ENCODE data around the gene CCL14.

The CCL14 gene

DNA sequence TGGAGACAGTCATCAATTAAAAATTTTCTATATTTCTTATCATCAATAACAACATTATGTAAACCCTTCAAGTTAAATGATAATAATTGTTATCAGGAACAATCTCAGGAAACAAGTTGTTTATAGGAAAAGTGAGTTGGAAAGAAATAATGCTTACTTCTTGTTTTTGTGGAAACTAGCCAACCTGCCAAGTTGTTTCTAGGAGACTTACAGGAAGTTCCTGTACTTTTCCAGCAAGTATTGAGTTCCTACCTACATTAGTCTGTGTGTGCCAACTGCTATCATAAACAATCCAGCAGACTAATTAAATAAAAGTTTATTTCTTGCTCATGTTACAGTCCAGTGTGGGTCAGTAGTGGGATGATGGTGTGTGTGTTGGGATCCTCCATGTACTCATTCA lies 1.6 kb upstream of the CCL14 start:
- H3K36me3 ChIP-seq (ENCODE audit: control insufficient read depth, insufficient read depth, low read length) = no peaks in the 10 kb centered on the region
- H3K27ac ChIP-seq (ENCODE audit: low read depth, low read length) = no peak overlapping the region
- no peak overlapping the region for H3K4me3 ChIP-seq (ENCODE audit: low read depth, low read length)
- no peak overlapping the region for H3K9ac ChIP-seq (ENCODE audit: low read depth, low read length)
- H3K9me3 ChIP-seq (ENCODE audit: control insufficient read depth, insufficient read depth, low read length) = no peaks in the 10 kb centered on the region; the same call in 1 of the 2 replicates
- H3K4me1 ChIP-seq (ENCODE audit: control insufficient read depth, insufficient read depth, low read length) = no peaks in the 10 kb centered on the region
- no peaks in the 10 kb centered on the region for H3K27me3 ChIP-seq (ENCODE audit: control insufficient read depth, insufficient read depth, low read length)

DNA sequence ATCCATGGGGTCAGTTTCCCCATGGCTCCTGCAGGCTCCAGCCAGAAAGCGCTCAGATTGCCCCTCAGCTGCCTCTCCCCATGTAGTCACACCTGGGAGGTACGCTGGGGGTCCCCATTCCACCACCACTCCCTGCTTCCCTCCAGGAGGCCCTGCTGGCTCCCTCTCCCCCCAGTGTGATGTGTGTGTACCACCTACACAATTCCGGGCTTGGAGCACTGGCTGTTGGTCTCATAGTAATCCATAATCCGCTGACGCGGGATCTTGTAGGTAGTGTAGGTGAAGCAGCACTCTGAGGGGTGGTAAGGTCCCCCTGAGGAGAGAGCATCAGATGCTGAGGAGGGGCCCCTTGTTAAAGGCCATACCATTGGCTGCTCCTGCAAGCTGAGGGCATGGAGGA lies 2.4 kb downstream of the CCL14 start:
- Histone ChIP-seq H3K36me3 (ENCODE audit: control insufficient read depth, insufficient read depth, low read length) (no peaks in the 10 kb centered on the region), H3K9ac (ENCODE audit: low read depth, low read length) (no peak overlapping the region), H3K9me3 (ENCODE audit: control insufficient read depth, insufficient read depth, low read length) (no peaks in the 10 kb centered on the region), H3K27ac (ENCODE audit: low read depth, low read length) (no peak overlapping the region), H3K4me3 (ENCODE audit: low read depth, low read length) (no peak overlapping the region), H3K4me1 (ENCODE audit: control insufficient read depth, insufficient read depth, low read length) (no peaks in the 10 kb centered on the region), H3K27me3 (ENCODE audit: control insufficient read depth, insufficient read depth, low read length) (no peaks in the 10 kb centered on the region)

DNA sequence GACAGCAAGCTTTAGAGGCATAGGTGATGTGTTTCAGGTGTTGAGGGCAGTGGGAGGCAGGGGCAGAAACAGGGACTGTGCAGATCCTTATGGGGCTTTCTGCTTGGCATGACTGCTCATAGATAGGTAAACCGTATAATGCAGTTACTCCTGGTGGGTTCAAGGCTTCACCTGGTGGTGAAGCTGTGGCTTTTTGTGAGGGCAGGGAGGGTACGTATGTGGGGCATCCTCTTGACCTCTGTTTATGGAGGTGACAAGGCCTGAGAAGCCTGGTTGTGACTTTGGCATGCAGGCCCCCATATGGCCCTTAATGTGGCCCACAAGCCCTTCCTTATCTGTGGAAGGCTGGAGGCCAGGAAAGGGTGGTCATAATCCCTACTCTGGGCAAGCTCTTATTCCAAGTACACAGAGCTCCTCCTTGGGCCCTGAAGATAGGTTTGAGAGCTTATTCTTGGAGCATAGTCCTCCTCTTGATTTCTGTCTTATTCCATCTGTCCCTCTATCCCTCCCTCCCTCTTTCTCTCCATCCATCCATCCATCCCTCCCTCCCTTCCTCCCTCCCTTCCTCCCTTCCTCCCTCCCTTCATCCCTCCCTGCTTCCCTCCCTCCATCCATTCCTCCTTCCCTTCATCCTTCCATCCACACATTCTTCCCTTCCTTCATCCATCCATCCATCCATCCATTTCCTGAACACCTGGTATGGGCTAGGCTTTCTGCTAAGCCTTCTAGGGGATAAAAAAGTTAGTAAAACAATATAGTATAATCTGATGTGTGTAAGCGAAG lies 3.9 kb downstream of the CCL14 start:
- no peak overlapping the region for H3K27ac ChIP-seq (ENCODE audit: low read depth, low read length)
- no peak overlapping the region for H3K9ac ChIP-seq (ENCODE audit: low read depth, low read length)
- H3K4me1 ChIP-seq (ENCODE audit: control insufficient read depth, insufficient read depth, low read length) = no peaks in the 10 kb centered on the region
- no peaks in the 10 kb centered on the region for H3K9me3 ChIP-seq (ENCODE audit: control insufficient read depth, insufficient read depth, low read length)
- H3K4me3 ChIP-seq (ENCODE audit: low read depth, low read length) = no peak overlapping the region
- no peaks in the 10 kb centered on the region for H3K27me3 ChIP-seq (ENCODE audit: control insufficient read depth, insufficient read depth, low read length)
- H3K36me3 ChIP-seq (ENCODE audit: control insufficient read depth, insufficient read depth, low read length) = no peaks in the 10 kb centered on the region

DNA sequence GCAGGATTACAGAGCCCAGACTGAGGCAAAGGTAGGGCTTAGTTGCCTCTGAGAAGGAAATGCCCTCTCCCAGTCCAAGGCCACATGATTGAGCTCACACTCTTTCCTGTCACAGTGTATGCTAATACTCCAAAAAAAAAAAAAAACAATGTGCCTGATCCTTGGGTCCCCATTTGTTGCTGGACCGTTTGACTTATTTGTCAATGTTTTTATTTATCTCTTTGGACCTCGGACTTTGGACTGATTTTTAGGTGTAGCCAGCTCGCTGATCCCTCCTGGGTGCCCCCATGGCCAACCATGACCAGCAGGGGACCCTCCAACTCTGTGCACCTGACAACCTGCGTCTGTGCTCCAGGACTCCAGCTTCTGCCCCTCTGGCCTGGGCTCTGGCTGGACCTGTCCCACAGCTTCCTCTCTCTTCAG lies 4.6 kb downstream of the CCL14 start:
- H3K9me3 ChIP-seq (ENCODE audit: control insufficient read depth, insufficient read depth, low read length) = no peaks in the 10 kb centered on the region
- H3K9ac ChIP-seq (ENCODE audit: low read depth, low read length) = no peak overlapping the region
- no peak overlapping the region for H3K27ac ChIP-seq (ENCODE audit: low read depth, low read length)
- no peaks in the 10 kb centered on the region for H3K27me3 ChIP-seq (ENCODE audit: control insufficient read depth, insufficient read depth, low read length)
- no peak overlapping the region for H3K4me3 ChIP-seq (ENCODE audit: low read depth, low read length)
- H3K4me1 ChIP-seq (ENCODE audit: control insufficient read depth, insufficient read depth, low read length) = no peaks in the 10 kb centered on the region
- no peaks in the 10 kb centered on the region for H3K36me3 ChIP-seq (ENCODE audit: control insufficient read depth, insufficient read depth, low read length)

DNA sequence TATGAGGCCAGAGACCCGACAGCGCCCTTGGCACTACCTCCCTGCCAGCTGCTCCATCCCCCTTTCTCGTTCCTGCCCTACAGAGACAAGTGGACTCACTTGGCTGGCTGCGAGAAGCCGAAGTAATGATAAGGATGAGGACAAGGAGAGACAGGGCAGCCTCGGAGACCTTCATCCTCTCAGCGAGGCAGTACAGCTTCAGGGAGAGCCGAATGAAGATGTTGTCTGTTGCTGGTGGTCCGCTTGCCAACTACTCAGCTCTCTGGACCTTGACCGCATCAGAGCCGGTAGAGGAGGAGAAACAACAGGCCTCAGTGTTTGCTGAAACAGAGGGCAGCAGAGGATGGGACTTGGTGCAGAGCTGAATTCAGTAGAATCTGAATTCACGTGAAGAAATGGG lies 5.3 kb downstream of the CCL14 start, which contains the start of gene CCL16:
Gene CCL16 (minus strand): TSS at position 252 of the 400 bp plus-strand sequence. CDS start 77 bp downstream, at position 175.
- H3K27me3 ChIP-seq (ENCODE audit: control insufficient read depth, insufficient read depth, low read length) = no peaks in the 10 kb centered on the region
- no peaks in the 10 kb centered on the region for H3K36me3 ChIP-seq (ENCODE audit: control insufficient read depth, insufficient read depth, low read length)
- H3K9me3 ChIP-seq (ENCODE audit: control insufficient read depth, insufficient read depth, low read length) = no peaks in the 10 kb centered on the region
- no peaks in the 10 kb centered on the region for H3K4me1 ChIP-seq (ENCODE audit: control insufficient read depth, insufficient read depth, low read length)
- no peak within 1 kb of the TSS for H3K27ac ChIP-seq (ENCODE audit: low read depth, low read length)
- no peak within 1 kb of the TSS for H3K4me3 ChIP-seq (ENCODE audit: low read depth, low read length)
- H3K9ac ChIP-seq (ENCODE audit: low read depth, low read length) = no peak within 1 kb of the TSS

DNA sequence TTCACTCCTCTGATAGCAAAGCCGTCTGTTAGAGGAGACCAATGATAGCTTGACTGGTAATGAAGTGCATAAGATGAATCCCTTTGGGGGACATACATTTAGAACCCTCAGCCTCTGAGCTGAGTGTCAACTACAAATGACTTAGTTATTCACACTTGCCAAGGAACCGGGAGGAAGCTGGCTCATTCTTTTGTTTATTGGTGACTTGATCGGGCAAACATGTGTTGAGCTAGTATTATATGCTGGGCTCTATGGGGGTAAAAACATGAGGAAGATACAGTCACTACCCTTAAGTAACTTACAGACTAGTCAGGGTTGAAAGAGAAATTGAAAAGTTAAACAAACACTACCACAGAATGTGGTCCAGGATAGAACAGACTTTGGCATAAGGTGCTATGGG lies 8.2 kb downstream of the CCL14 start:
- Histone ChIP-seq H3K36me3 (ENCODE audit: control insufficient read depth, insufficient read depth, low read length) (no peaks in the 10 kb centered on the region), H3K27ac (ENCODE audit: low read depth, low read length) (no peak overlapping the region), H3K9me3 (ENCODE audit: control insufficient read depth, insufficient read depth, low read length) (no peaks in the 10 kb centered on the region), H3K27me3 (ENCODE audit: control insufficient read depth, insufficient read depth, low read length) (no peaks in the 10 kb centered on the region), H3K4me1 (ENCODE audit: control insufficient read depth, insufficient read depth, low read length) (no peaks in the 10 kb centered on the region), H3K4me3 (ENCODE audit: low read depth, low read length) (no peak overlapping the region), H3K9ac (ENCODE audit: low read depth, low read length) (no peak overlapping the region)

DNA sequence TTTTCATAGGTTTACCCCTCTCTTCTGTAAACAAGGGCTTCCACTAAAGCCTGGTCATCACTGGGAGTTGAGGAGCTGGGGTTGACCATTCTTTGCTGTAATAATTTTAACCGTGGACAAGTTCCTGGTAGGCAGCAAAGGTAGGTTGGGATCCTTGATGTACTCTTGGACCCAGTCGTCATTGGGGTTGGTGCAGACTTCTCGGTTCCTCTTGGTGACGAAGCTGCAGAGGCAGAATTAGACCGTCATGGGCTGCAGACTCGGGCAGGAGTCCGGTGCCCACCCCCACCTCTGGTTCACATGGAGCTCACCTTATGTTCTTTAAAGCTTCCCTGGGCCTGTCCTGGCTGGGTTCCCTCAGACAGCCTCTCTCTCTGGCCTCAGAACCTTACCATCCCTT lies 9.0 kb downstream of the CCL14 start:
- no peak overlapping the region for H3K4me3 ChIP-seq (ENCODE audit: low read depth, low read length)
- no peak overlapping the region for H3K27ac ChIP-seq (ENCODE audit: low read depth, low read length)
- H3K9ac ChIP-seq (ENCODE audit: low read depth, low read length) = no peak overlapping the region
- no peaks in the 10 kb centered on the region for H3K27me3 ChIP-seq (ENCODE audit: control insufficient read depth, insufficient read depth, low read length)
- no peaks in the 10 kb centered on the region for H3K9me3 ChIP-seq (ENCODE audit: control insufficient read depth, insufficient read depth, low read length)
- no peaks in the 10 kb centered on the region for H3K36me3 ChIP-seq (ENCODE audit: control insufficient read depth, insufficient read depth, low read length)
- no peaks in the 10 kb centered on the region for H3K4me1 ChIP-seq (ENCODE audit: control insufficient read depth, insufficient read depth, low read length)

DNA sequence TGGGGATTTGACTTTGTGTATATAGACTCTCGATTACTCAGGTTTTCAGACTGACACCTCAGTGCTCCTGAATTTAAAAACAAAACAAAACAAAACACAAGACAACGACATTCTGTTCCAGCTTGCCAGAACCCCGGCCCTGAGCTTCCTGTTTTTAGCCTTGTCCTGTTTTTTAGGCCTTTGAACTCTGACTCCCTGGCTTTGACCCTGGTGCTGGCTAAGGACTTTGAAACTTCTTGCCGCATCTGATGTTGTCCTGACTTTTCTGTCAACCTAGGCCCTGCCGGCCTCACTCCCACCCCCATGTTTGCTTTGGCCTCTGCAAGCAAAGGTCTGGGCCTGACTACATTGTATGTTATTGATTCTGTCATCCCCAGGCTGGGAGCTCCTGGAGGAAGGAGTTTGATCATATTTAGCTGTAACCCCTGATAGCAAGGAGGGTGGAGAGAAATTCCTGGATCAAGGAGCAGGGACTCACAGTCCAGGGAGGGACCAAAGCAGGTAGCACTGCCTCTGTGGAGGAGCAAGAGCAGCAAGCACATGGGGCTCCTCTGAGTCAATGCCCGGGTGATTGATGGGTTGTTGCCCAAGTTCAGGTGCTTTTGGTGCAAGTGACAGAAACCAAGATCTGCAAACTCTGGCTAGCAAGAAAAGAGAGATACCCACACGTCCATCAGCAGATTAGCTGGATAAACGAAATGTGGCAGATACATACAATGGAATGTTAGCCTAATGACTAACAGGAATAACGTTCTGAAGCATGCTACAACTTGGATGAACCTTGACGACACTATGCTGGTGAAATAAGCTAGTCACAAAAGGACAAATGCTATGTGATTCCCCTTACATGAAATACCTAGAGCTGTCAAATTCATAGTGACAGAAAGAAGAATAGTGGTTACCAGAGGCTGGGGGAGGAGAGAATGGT lies 12.9 kb downstream of the CCL14 start:
- Histone ChIP-seq H3K4me1 (ENCODE audit: control insufficient read depth, insufficient read depth, low read length) (no peaks in the 10 kb centered on the region), H3K36me3 (ENCODE audit: control insufficient read depth, insufficient read depth, low read length) (no peaks in the 10 kb centered on the region), H3K9ac (ENCODE audit: low read depth, low read length) (no peak overlapping the region), H3K4me3 (ENCODE audit: low read depth, low read length) (no peak overlapping the region), H3K27me3 (ENCODE audit: control insufficient read depth, insufficient read depth, low read length) (no peaks in the 10 kb centered on the region), H3K9me3 (ENCODE audit: control insufficient read depth, insufficient read depth, low read length) (no peaks in the 10 kb centered on the region), H3K27ac (ENCODE audit: low read depth, low read length) (peak overlapping the region; percentile 60)

DNA sequence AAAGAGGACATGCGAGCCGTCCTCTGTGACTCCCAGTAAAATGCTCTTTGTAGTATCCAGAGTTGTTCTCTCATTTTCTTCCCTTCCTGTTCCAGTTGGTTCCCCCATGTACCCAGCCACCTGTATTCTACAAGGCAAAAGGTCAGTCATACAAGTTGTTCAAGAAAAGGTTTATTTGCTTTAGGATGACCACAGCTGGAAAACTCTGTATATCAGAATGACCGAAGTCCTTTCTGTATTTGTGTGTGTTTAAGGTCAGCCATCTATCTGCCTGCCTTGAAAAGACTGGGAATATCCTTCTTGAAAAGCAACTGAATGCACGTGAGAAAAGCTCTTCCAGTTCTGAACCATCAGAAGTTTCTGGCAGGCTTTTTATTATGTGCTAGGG lies 13.6 kb downstream of the CCL14 start:
- H3K4me1 ChIP-seq (ENCODE audit: control insufficient read depth, insufficient read depth, low read length) = no peaks in the 10 kb centered on the region
- no peaks in the 10 kb centered on the region for H3K9me3 ChIP-seq (ENCODE audit: control insufficient read depth, insufficient read depth, low read length)
- H3K27ac ChIP-seq (ENCODE audit: low read depth, low read length) = peak overlapping the region; percentile 60
- no peaks in the 10 kb centered on the region for H3K27me3 ChIP-seq (ENCODE audit: control insufficient read depth, insufficient read depth, low read length)
- H3K36me3 ChIP-seq (ENCODE audit: control insufficient read depth, insufficient read depth, low read length) = no peaks in the 10 kb centered on the region
- no peak overlapping the region for H3K9ac ChIP-seq (ENCODE audit: low read depth, low read length)
- no peak overlapping the region for H3K4me3 ChIP-seq (ENCODE audit: low read depth, low read length)

DNA sequence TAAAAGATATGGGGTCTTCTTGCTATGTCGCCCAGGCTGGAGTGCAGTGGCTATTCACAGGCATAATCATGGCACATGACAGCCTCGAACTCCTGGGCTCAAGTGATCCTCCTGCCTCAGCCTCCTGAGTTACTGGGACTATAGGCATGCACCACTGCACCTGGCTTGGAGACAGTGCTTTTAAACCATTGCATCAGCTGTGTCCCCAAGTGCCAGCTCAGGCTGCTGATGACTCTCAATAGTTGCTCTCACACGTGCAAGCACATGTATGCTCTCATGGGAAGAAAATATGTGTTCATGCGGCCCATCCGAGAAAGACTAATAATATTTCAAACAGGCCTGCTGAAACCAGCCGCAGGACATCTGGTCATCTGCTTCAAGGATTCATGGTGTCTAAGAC lies 14.0 kb downstream of the CCL14 start:
- Histone ChIP-seq H3K4me3 (ENCODE audit: low read depth, low read length) (no peak overlapping the region), H3K4me1 (ENCODE audit: control insufficient read depth, insufficient read depth, low read length) (no peaks in the 10 kb centered on the region)

DNA sequence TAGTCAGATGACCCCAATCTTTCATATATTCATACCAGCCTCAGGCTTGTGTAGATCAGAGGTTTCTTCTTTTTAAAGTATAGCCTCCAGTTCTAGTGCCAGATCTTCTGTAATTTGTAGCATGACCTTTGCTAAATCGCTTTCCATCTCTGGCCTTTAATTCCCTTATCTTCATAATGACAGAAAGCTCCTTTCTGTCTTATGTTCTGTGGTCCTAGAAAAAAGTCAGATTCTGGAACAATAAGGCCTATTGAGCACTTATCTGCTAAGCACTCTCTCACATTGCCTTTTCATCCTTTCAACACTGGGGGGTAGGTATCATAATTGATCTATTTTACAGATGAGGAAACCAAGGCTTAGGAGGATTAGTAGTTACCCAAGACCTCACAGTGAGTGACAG lies 14.5 kb downstream of the CCL14 start:
- Histone ChIP-seq H3K36me3 (ENCODE audit: control insufficient read depth, insufficient read depth, low read length) (no peaks in the 10 kb centered on the region), H3K27me3 (ENCODE audit: control insufficient read depth, insufficient read depth, low read length) (no peaks in the 10 kb centered on the region), H3K4me1 (ENCODE audit: control insufficient read depth, insufficient read depth, low read length) (no peaks in the 10 kb centered on the region), H3K27ac (ENCODE audit: low read depth, low read length) (no peak overlapping the region), H3K4me3 (ENCODE audit: low read depth, low read length) (no peak overlapping the region), H3K9ac (ENCODE audit: low read depth, low read length) (no peak overlapping the region), H3K9me3 (ENCODE audit: control insufficient read depth, insufficient read depth, low read length) (no peaks in the 10 kb centered on the region)

More for the DNA sequence above, 14.0 kb downstream of the CCL14 start:
- Histone ChIP-seq H3K9ac (ENCODE audit: low read depth, low read length) (no peak overlapping the region), H3K27me3 (ENCODE audit: control insufficient read depth, insufficient read depth, low read length) (no peaks in the 10 kb centered on the region), H3K27ac (ENCODE audit: low read depth, low read length) (no peak overlapping the region), H3K9me3 (ENCODE audit: control insufficient read depth, insufficient read depth, low read length) (no peaks in the 10 kb centered on the region), H3K36me3 (ENCODE audit: control insufficient read depth, insufficient read depth, low read length) (no peaks in the 10 kb centered on the region)
